HepG2 (cell line): ENCODE measurements around the gene ZDHHC9. TPM values are rescaled to one million over a fixed set of nuclear protein-coding genes. Genes with fewer than 3 reads are reported as not detected.

Source experiments
- ATAC-seq: fragments of 200-7000 bp; cut with Tn5 transposase; 3 replicates; pipeline ENCODE4 v1.9.1; 2020; ENCODE audit warnings: mild to moderate bottlenecking, moderate library complexity
- BruUV-seq: library from RNA; stranded (reverse); fragments of 400-500 nt; replicated peaks from 2 replicates; lab custom pipeline; 2021; lab: Mats Ljungman, UMichigan
- CTCF ChIA-PET: fragments of 300-600 bp; formaldehyde crosslinking; extraction: SDS; loops from one replicate; lab custom pipeline; 2021; ENCODE audit warnings: low total read pairs, inconsistent platforms, low intra/inter-chr PET ratio; lab: Yijun Ruan, JAX
- POLR2A ChIA-PET: fragments of 350-600 bp; sonication (Branson Sonifier 250); formaldehyde crosslinking; loops from one replicate; lab custom pipeline; 2020; ENCODE audit warnings: antibody characterized with exemption, inconsistent platforms; lab: Yijun Ruan, JAX
- DNase-seq: peaks from one replicate; pipeline ENCODE4 v3.0.0-alpha.2; 2015; ENCODE audit warnings: low spot score
- FAIRE-seq: peaks from 3 replicates; lab custom pipeline; 2011; peaks lifted over from hg19 to GRCh38; lab: Jason Lieb, UNC
- H2AFZ ChIP-seq: one replicate; pipeline ENCODE4 v1.6.1; 2011; ENCODE audit warnings: low read length, inconsistent platforms
- H3K27ac ChIP-seq: fragments of 300-600 bp; 3 replicates; pipeline ENCODE4 v1.8.0; 2011; ENCODE audit warnings: mixed run types, mild to moderate bottlenecking, mixed read lengths, low read length, inconsistent platforms; ENCODE audit not compliant: insufficient read depth; ENCODE audit errors: extremely low read length
- H3K27me3 ChIP-seq, 2 experiments: fragments of 200-600 bp in 1 of 2; 2 replicates in 1 of 2; 3 replicates in 1 of 2; pipeline versions ENCODE4 v1.6.0 to v1.8.0; 2011; ENCODE audit warnings: low read length in 2 of 2, mild to moderate bottlenecking in 2 of 2, moderate library complexity in 2 of 2, inconsistent platforms in 1 of 2; ENCODE audit not compliant: insufficient read depth in 2 of 2, control insufficient read depth in 1 of 2
- H3K36me3 ChIP-seq, 2 experiments: fragments of 200-600 bp in 1 of 2; replicated peaks in 1 of 2; 2 replicates in 1 of 2; 3 replicates in 1 of 2; pipeline versions ENCODE4 v1.5.1 to v1.8.0; 2011; ENCODE audit warnings: low read length in 2 of 2, inconsistent platforms in 1 of 2; ENCODE audit not compliant: insufficient read depth in 2 of 2, control insufficient read depth in 1 of 2
- H3K4me1 ChIP-seq: 2 replicates; pipeline ENCODE4 v1.5.1; 2012; ENCODE audit warnings: low read length, inconsistent platforms; ENCODE audit not compliant: insufficient read depth
- H3K4me2 ChIP-seq: 2 replicates; pipeline ENCODE4 v1.6.0; 2011; ENCODE audit warnings: low read depth, low read length, inconsistent platforms
- H3K4me3 ChIP-seq, 3 experiments: fragments of 200-600 bp in 1 of 3; sonication (generic), shearing (Covaris generic) in 1 of 3; replicated peaks in 1 of 3; 2 replicates each; pipeline ENCODE4 v1.5.1; 2011 to 2016; ENCODE audit warnings: low read length in 3 of 3, inconsistent platforms in 2 of 3, low read depth in 2 of 3, mild to moderate bottlenecking in 2 of 3, control low read depth in 1 of 3, mixed read lengths in 1 of 3; ENCODE audit not compliant: insufficient read depth in 1 of 3
- H3K79me2 ChIP-seq: one replicate; pipeline ENCODE4 v1.6.1; 2011; ENCODE audit warnings: low read length, inconsistent platforms; ENCODE audit not compliant: insufficient read depth
- H3K9ac ChIP-seq: 2 replicates; pipeline ENCODE4 v1.6.0; 2011; ENCODE audit warnings: mild to moderate bottlenecking, low read depth, low read length, inconsistent platforms; ENCODE audit not compliant: insufficient read depth
- H3K9me3 ChIP-seq: 2 replicates; pipeline ENCODE4 v1.5.1; 2012; ENCODE audit warnings: mild to moderate bottlenecking, low read length
- H4K20me1 ChIP-seq: 2 replicates; pipeline ENCODE4 v1.6.0; 2011; ENCODE audit warnings: inconsistent platforms, mild to moderate bottlenecking, low read length, moderate library complexity; ENCODE audit not compliant: insufficient read depth
- ATF2 ChIP-seq: sonication (generic); formaldehyde crosslinking; IDR thresholded peaks from 2 replicates; pipeline ENCODE4 v1.4.0; 2020; ENCODE audit warnings: missing genetic modification reagents
- CENPT ChIP-seq: sonication (generic); formaldehyde crosslinking; IDR thresholded peaks from 2 replicates; pipeline ENCODE4 v1.8.0; 2022; ENCODE audit warnings: low read depth, mild to moderate bottlenecking, moderate library complexity, missing genetic modification reagents
- CREBL2 ChIP-seq: sonication (generic); formaldehyde crosslinking; IDR thresholded peaks from 2 replicates; pipeline ENCODE4 v1.8.1; 2023; ENCODE audit warnings: missing genetic modification reagents, mild to moderate bottlenecking, borderline replicate concordance
- KMT2B ChIP-seq: IDR thresholded peaks from 2 replicates; pipeline ENCODE4 v1.6.1; 2016; ENCODE audit warnings: missing genetic modification reagents, missing compliant biosample characterization
- MEF2D ChIP-seq: sonication (generic); formaldehyde crosslinking; IDR thresholded peaks from 2 replicates; pipeline ENCODE4 v1.5.1; 2020; ENCODE audit warnings: mild to moderate bottlenecking, missing genetic modification reagents
- NPAS2 ChIP-seq: sonication (generic); formaldehyde crosslinking; IDR thresholded peaks from 2 replicates; pipeline ENCODE4 v1.8.0; 2022; ENCODE audit warnings: mild to moderate bottlenecking, missing genetic modification reagents, borderline replicate concordance
- PCBP2 ChIP-seq: fragments of 200-400 bp; formaldehyde crosslinking; optimal IDR thresholded peaks from 2 replicates; pipeline ENCODE3; 2018; ENCODE audit warnings: low read length, low read depth; ENCODE audit not compliant: poor library complexity, severe bottlenecking
- RELA ChIP-seq: sonication (generic); formaldehyde crosslinking; IDR thresholded peaks from 2 replicates; pipeline ENCODE4 v1.4.0; 2020; ENCODE audit warnings: missing genetic modification reagents
- TMF1 ChIP-seq: sonication (generic); formaldehyde crosslinking; IDR thresholded peaks from 2 replicates; pipeline ENCODE4 v1.8.1; 2022; ENCODE audit warnings: low read depth, missing genetic modification reagents
- ZNF501 ChIP-seq: sonication (generic); formaldehyde crosslinking; IDR thresholded peaks from 2 replicates; pipeline ENCODE4 v1.5.1; 2020; ENCODE audit warnings: mild to moderate bottlenecking, moderate library complexity, missing genetic modification reagents
- ZNF615 ChIP-seq: sonication (generic); formaldehyde crosslinking; IDR thresholded peaks from 2 replicates; pipeline ENCODE4 v1.5.0; 2020; ENCODE audit warnings: mild to moderate bottlenecking, missing genetic modification reagents, borderline replicate concordance
- ZNF720 ChIP-seq: sonication (generic); formaldehyde crosslinking; IDR thresholded peaks from 2 replicates; pipeline ENCODE4 v1.4.0; 2020; ENCODE audit warnings: missing genetic modification reagents
- WGBS: methylation state at CpG from one replicate; pipeline ENCODE4 v1.1.6; 2017; ENCODE audit warnings: low lambda C conversion rate; 5-methylcytosine and 5-hydroxymethylcytosine counted together
- in situ Hi-C: cut with HindIII; loops from 2 replicates; pipeline ENCODE4 v1.10.0; 2017; ENCODE audit warnings: low pct_unique_long_range_greater_than_20kb; ENCODE audit not compliant: extremely low pct_ligation_motif_present
- intact Hi-C: fragments of 100-400 bp; cut with micrococcal nuclease; formaldehyde crosslinking; loops from one replicate; pipeline ENCODE4 v1.10.0; 2022; ENCODE audit not compliant: unreplicated experiment
- polyA plus RNA-seq, 8 experiments: library from polyadenylated mRNA; depleted of rRNA in 3 of 8; stranded (reverse) in 7 of 8; unstranded in 1 of 8; fragments of >200 nt; fragmentation: Illumina TruSeq in 4 of 8; extraction: Trizol in 4 of 8; gene quantifications; 2 replicates each; pipeline versions ENCODE4 v1.2.1 to v1.2.3, GENCODE V29; 2011 to 2016; ENCODE audit warnings: low read depth in 4 of 8, missing spikeins in 1 of 8, mixed read lengths in 1 of 8; ENCODE audit not compliant: insufficient read depth in 1 of 8
- total RNA-seq, 5 experiments: library from RNA; depleted of rRNA; stranded (reverse); fragments of >200 nt; fragmentation: Illumina TruSeq; extraction: Trizol; gene quantifications; 2 replicates each; pipeline ENCODE4 v1.2.3, GENCODE V29; 2016; ENCODE audit warnings: low read depth in 1 of 5

The ZDHHC9 gene
- total and polyA plus RNA-seq, 2 of the 13 experiments (the other 11 are each of a cell fraction or from before 2014, with no cell fraction given), result 28.3 to 53.1 TPM

GRCh38 chrX:129772796-129773431 is 70.8 kb downstream of the ZDHHC9 start:
- no peak overlapping the region for H3K9ac ChIP-seq
- H3K9me3 ChIP-seq, result no peaks in the 10 kb centered on the region
- no peak overlapping the region for H3K4me3 ChIP-seq
- in situ Hi-C loops (no loop called here), intact Hi-C loops (no loop called here)
- no peak overlapping the region for H2AFZ ChIP-seq
- H3K36me3 ChIP-seq, result no peaks in the 10 kb centered on the region
- ChIA-PET POLR2A (no interaction called here), CTCF (no interaction called here)
- BruUV-seq, result no TSS peak
- H3K4me1 ChIP-seq, result peaks cover 79% of the 10 kb centered on the region
- no peaks in the 10 kb centered on the region for H3K79me2 ChIP-seq
- ATAC-seq (no peak), DNase-seq (no peak)
- H3K27me3 ChIP-seq, result no peaks in the 10 kb centered on the region
- peak overlapping the region; percentile 7; the same call in 1 of the 2 replicates for H3K4me2 ChIP-seq
- no peaks in the 10 kb centered on the region for H4K20me1 ChIP-seq
- H3K27ac ChIP-seq, result no peak overlapping the region
- TF ChIP-seq ZNF615 (CRISPR knock-in tag), result no peak
- no peak for TF ChIP-seq MEF2D (CRISPR knock-in tag)
- TF ChIP-seq CREBL2 (CRISPR knock-in tag), result no peak
- no peak for TF ChIP-seq ZNF720 (CRISPR knock-in tag)
- no peak for TF ChIP-seq ZNF501 (CRISPR knock-in tag)
- no peak for TF ChIP-seq KMT2B
- TF ChIP-seq RELA, result no peak
- TF ChIP-seq NPAS2 (CRISPR knock-in tag), result no peak
- TF ChIP-seq PCBP2, result no peak
- no peak for TF ChIP-seq TMF1 (CRISPR knock-in tag)
- TF ChIP-seq ATF2 (CRISPR knock-in tag), result no peak
- no peak for TF ChIP-seq CENPT
- TF ChIP-seq, all 625 proteins: peak for 0
- FAIRE-seq, result no peak
- WGBS, result 92% methylated on average over 8 of the region's 14 CpGs
